GM11168 (cell line): Measurements from ENCODE around the gene KCND2.

ENCODE experiments used
- in situ Hi-C: fragments of 300-500 bp; cut with MboI; formaldehyde crosslinking; loops from one replicate; pipeline ENCODE4 v1.12.0; 2022; ENCODE audit warnings: low sequenced_read_pairs; ENCODE audit not compliant: unreplicated experiment

KCND2 gene

GRCh38 chr7:120304674-120305073 lies 31.7 kb downstream of the KCND2 start:
- in situ Hi-C loops: no loop called here

GRCh38 chr7:120307991-120308545 lies 35.1 kb downstream of the KCND2 start:
- in situ Hi-C loops: no loop called here

GRCh38 chr7:120311028-120311788 lies 38.2 kb downstream of the KCND2 start:
- in situ Hi-C loops: no loop called here

GRCh38 chr7:120320218-120320961 lies 47.4 kb downstream of the KCND2 start:
- in situ Hi-C loops: no loop called here

- in situ Hi-C loops: no loop called here
These were observed 54.1 kb downstream of the KCND2 start for GRCh38 chr7:120327054-120327453.

GRCh38 chr7:120332433-120332832 lies 59.5 kb downstream of the KCND2 start:
- in situ Hi-C loops: no loop called here

GRCh38 chr7:120334475-120334874 lies 61.5 kb downstream of the KCND2 start:
- in situ Hi-C loops: no loop called here

- in situ Hi-C loops: no loop called here
These were observed 64.4 kb downstream of the KCND2 start for GRCh38 chr7:120337308-120337907.

- in situ Hi-C loops: no loop called here
These were observed 71.3 kb downstream of the KCND2 start for GRCh38 chr7:120344276-120344675.

- in situ Hi-C loops: no loop called here
These were observed 80.2 kb downstream of the KCND2 start for GRCh38 chr7:120353171-120353570.

- in situ Hi-C loops: no loop called here
These were observed 87.9 kb downstream of the KCND2 start for GRCh38 chr7:120360918-120361317.

GRCh38 chr7:120363414-120363813 lies 90.4 kb downstream of the KCND2 start:
- in situ Hi-C loops: no loop called here

GRCh38 chr7:120370954-120371353 lies 98.0 kb downstream of the KCND2 start:
- in situ Hi-C loops: no loop called here

- in situ Hi-C loops: no loop called here
These were observed 100.2 kb downstream of the KCND2 start for GRCh38 chr7:120373174-120373573.

GRCh38 chr7:120394595-120394994 lies 121.6 kb downstream of the KCND2 start:
- in situ Hi-C loops: no loop called here

GRCh38 chr7:120395526-120396019 lies 122.6 kb downstream of the KCND2 start:
- in situ Hi-C loops: no loop called here

- in situ Hi-C loops: no loop called here
These were observed 125.5 kb downstream of the KCND2 start for GRCh38 chr7:120398284-120399000.

- in situ Hi-C loops: no loop called here
These were observed 128.0 kb downstream of the KCND2 start for GRCh38 chr7:120400806-120401455.

GRCh38 chr7:120402079-120402767 lies 129.2 kb downstream of the KCND2 start:
- in situ Hi-C loops: no loop called here
